Skeletal muscle tissue (tissue), 4 donors: Measurements from ENCODE around the gene VOPP1. TPM values are rescaled to one million over a fixed set of nuclear protein-coding genes. Genes with fewer than 3 reads are reported as not detected.
"Not testable (repeated sequence)": the region's sequence is repeated elsewhere in the genome, so short reads cannot be mapped to it uniquely, and the experiment has no call there.

ENCODE experiments used
- H3K27ac ChIP-seq: one replicate; pipeline ENCODE4 v1.7.0; 2013; ENCODE audit warnings: mild to moderate bottlenecking, low read depth, low read length, inconsistent platforms
- H3K27me3 ChIP-seq, 3 donors: one replicate each; pipeline ENCODE4 v1.7.0; 2013; ENCODE audit warnings: low read length in 3 of 3; ENCODE audit not compliant: control insufficient read depth in 3 of 3, insufficient read depth in 3 of 3
- H3K36me3 ChIP-seq, 3 donors: one replicate each; pipeline ENCODE4 v1.7.0; 2013; ENCODE audit warnings: low read length in 3 of 3; ENCODE audit not compliant: control insufficient read depth in 3 of 3, insufficient read depth in 3 of 3
- H3K4me1 ChIP-seq, 3 donors: one replicate each; pipeline ENCODE4 v1.7.0; 2013; ENCODE audit warnings: low read length in 3 of 3, mild to moderate bottlenecking in 3 of 3; ENCODE audit not compliant: control insufficient read depth in 3 of 3, insufficient read depth in 3 of 3
- H3K4me3 ChIP-seq, 3 donors: one replicate each; pipeline ENCODE4 v1.7.0; 2013; ENCODE audit warnings: low read length in 3 of 3
- H3K9ac ChIP-seq, 3 donors: one replicate each; pipeline ENCODE4 v1.7.0; 2013; ENCODE audit warnings: low read length in 3 of 3, mild to moderate bottlenecking in 3 of 3, moderate library complexity in 2 of 3, low read depth in 1 of 3
- H3K9me3 ChIP-seq, 3 donors: one replicate each; pipeline ENCODE4 v1.7.0; 2013; ENCODE audit warnings: low read length in 3 of 3; ENCODE audit not compliant: control insufficient read depth in 3 of 3
- total RNA-seq: library from RNA; depleted of rRNA; stranded (reverse); fragments of >200 nt; gene quantifications from one replicate; pipeline ENCODE4 v1.2.3, GENCODE V29; 2014
- donor health status: Osteomylitis.

The VOPP1 gene
- total RNA-seq, 1 donor from 2014 or later: 23.5 TPM

- Histone ChIP-seq H3K9me3 (no peaks in the 10 kb centered on the region), H3K27ac (no peak overlapping the region), H3K4me3 (no peak overlapping the region), H3K36me3 (peaks cover 5 to 11% (median 7%) of the 10 kb centered on the region in 3 donors), H3K27me3 (no peaks in the 10 kb centered on the region), H3K9ac (peak overlapping the region in 1 of 3 donors; percentile 3), H3K4me1 (peaks cover 8 to 22% (median 22%) of the 10 kb centered on the region in 3 donors)
Measured at GRCh38 chr7:55476852-55477780, 95.2 kb downstream of the VOPP1 start.

- Histone ChIP-seq H3K36me3 (peaks cover 7 to 11% (median 7%) of the 10 kb centered on the region in 3 donors), H3K27me3 (no peaks in the 10 kb centered on the region), H3K9me3 (no peaks in the 10 kb centered on the region), H3K4me1 (peaks cover 8 to 22% (median 22%) of the 10 kb centered on the region in 3 donors), H3K9ac (peak overlapping the region in 1 of 3 donors; percentile 3), H3K4me3 (no peak overlapping the region), H3K27ac (no peak overlapping the region)
Measured at GRCh38 chr7:55475855-55476803, 96.2 kb downstream of the VOPP1 start.

- Histone ChIP-seq H3K4me3 (no peak overlapping the region), H3K4me1 (peaks cover 8 to 22% (median 22%) of the 10 kb centered on the region in 3 donors)
Measured at GRCh38 chr7:55474944-55475854, 97.1 kb downstream of the VOPP1 start.

GRCh38 chr7:55473932-55474331 lies 98.4 kb downstream of the VOPP1 start:
- Histone ChIP-seq H3K4me1 (peaks cover 8 to 22% (median 22%) of the 10 kb centered on the region in 3 donors), H3K36me3 (peaks cover 6 to 7% (median 7%) of the 10 kb centered on the region in 3 donors), H3K27me3 (no peaks in the 10 kb centered on the region), H3K9ac (no peak overlapping the region), H3K27ac (no peak overlapping the region), H3K4me3 (no peak overlapping the region), H3K9me3 (no peaks in the 10 kb centered on the region)

More at GRCh38 chr7:55474944-55475854, 97.1 kb downstream of the VOPP1 start:
- H3K9ac ChIP-seq: no peak overlapping the region
- H3K36me3 ChIP-seq: peaks cover 6 to 7% (median 7%) of the 10 kb centered on the region in 3 donors
- no peak overlapping the region for H3K27ac ChIP-seq
- no peaks in the 10 kb centered on the region for H3K27me3 ChIP-seq
- H3K9me3 ChIP-seq: no peaks in the 10 kb centered on the region

- Histone ChIP-seq H3K9me3 (no peaks in the 10 kb centered on the region), H3K9ac (no peak overlapping the region), H3K27me3 (no peaks in the 10 kb centered on the region), H3K36me3 (peaks cover 6 to 10% (median 7%) of the 10 kb centered on the region in 3 donors), H3K4me3 (no peak overlapping the region), H3K4me1 (peaks cover 5 to 18% (median 17%) of the 10 kb centered on the region in 3 donors), H3K27ac (no peak overlapping the region)
Measured at GRCh38 chr7:55472928-55473725, 99.2 kb downstream of the VOPP1 start.

GRCh38 chr7:55472406-55472805 lies 99.9 kb downstream of the VOPP1 start:
- not testable (repeated sequence) for H3K27me3 ChIP-seq, H3K9me3 ChIP-seq, H3K27ac ChIP-seq, H3K4me3 ChIP-seq, H3K9ac ChIP-seq, H3K36me3 ChIP-seq
- H3K4me1 ChIP-seq: peaks cover 0 to 13% (median 11%) of the 10 kb centered on the region in 3 donors

- not testable (repeated sequence) for H3K4me3 ChIP-seq, H3K27me3 ChIP-seq, H3K4me1 ChIP-seq, H3K9ac ChIP-seq, H3K9me3 ChIP-seq, H3K27ac ChIP-seq
- H3K36me3 ChIP-seq: peaks cover 8 to 12% (median 10%) of the 10 kb centered on the region in 3 donors
Measured at GRCh38 chr7:55471594-55471993, 100.7 kb downstream of the VOPP1 start.

- Histone ChIP-seq H3K27me3 (no peaks in the 10 kb centered on the region), H3K9ac (no peak overlapping the region), H3K9me3 (no peaks in the 10 kb centered on the region), H3K4me1 (no peaks in the 10 kb centered on the region), H3K36me3 (peaks cover 8 to 12% (median 11%) of the 10 kb centered on the region in 3 donors), H3K27ac (no peak overlapping the region), H3K4me3 (no peak overlapping the region)
Measured at GRCh38 chr7:55470261-55470660, 102.0 kb downstream of the VOPP1 start.
